Activated B cell treated with CpG ODN at 0.5 μM for 24 hours (primary cell): ENCODE results near the gene CCDC12. TPM values are rescaled to one million over a fixed set of nuclear protein-coding genes. Genes with fewer than 3 reads are reported as not detected.

Experiments used
- ATAC-seq: fragments of 200-7000 bp; cut with Tn5 transposase; one replicate; pipeline ENCODE4 v1.10.0; 2021; ENCODE audit warnings: low read depth, mild to moderate bottlenecking, moderate library complexity
- CTCF ChIA-PET: fragments of 350-600 bp; sonication (Branson Sonifier 250); formaldehyde crosslinking; loops from one replicate; lab custom pipeline; 2021; ENCODE audit warnings: antibody characterized with exemption; lab: Charles Lee
- POLR2A ChIA-PET: fragments of 350-600 bp; sonication (Branson Sonifier 250); formaldehyde crosslinking; loops from one replicate; lab custom pipeline; 2021; ENCODE audit warnings: antibody characterized with exemption; lab: Charles Lee
- DNase-seq: peaks from one replicate; pipeline ENCODE4 v3.0.0; 2022
- H3K27ac Mint-ChIP-seq: one replicate; pipeline ENCODE4 v1.8.0; 2020; ENCODE audit warnings: mixed read lengths
- H3K27me3 Mint-ChIP-seq: one replicate; pipeline ENCODE4 v1.8.0; 2021; ENCODE audit warnings: mixed read lengths
- H3K36me3 Mint-ChIP-seq: one replicate; pipeline ENCODE4 v1.8.0; 2021; ENCODE audit warnings: low read depth, mixed read lengths
- H3K4me1 Mint-ChIP-seq: one replicate; pipeline ENCODE4 v1.8.0; 2021; ENCODE audit warnings: mixed read lengths
- H3K4me3 Mint-ChIP-seq: one replicate; pipeline ENCODE4 v1.8.0; 2020; ENCODE audit warnings: mild to moderate bottlenecking, mixed read lengths
- H3K9me3 Mint-ChIP-seq: one replicate; pipeline ENCODE4 v1.8.0; 2020; ENCODE audit warnings: mixed read lengths
- intact Hi-C: fragments of 100-400 bp; cut with micrococcal nuclease; formaldehyde crosslinking; loops from one replicate; pipeline ENCODE4 v1.15.1; 2024
- total RNA-seq: library from RNA; stranded (reverse); gene quantifications from 2 replicates; pipeline ENCODE4 v1.2.3, GENCODE V29; 2022
- TF ChIP-seq, protein P1 (sequence below): fragments of 200-600 bp; IDR thresholded peaks from one replicate; pipeline ENCODE4 v1.8.0; 2022; ENCODE audit warnings: antibody characterized with exemption, mild to moderate bottlenecking

The CCDC12 gene
- total RNA-seq, 1 donor from 2014 or later: 98.4 TPM

DNA sequence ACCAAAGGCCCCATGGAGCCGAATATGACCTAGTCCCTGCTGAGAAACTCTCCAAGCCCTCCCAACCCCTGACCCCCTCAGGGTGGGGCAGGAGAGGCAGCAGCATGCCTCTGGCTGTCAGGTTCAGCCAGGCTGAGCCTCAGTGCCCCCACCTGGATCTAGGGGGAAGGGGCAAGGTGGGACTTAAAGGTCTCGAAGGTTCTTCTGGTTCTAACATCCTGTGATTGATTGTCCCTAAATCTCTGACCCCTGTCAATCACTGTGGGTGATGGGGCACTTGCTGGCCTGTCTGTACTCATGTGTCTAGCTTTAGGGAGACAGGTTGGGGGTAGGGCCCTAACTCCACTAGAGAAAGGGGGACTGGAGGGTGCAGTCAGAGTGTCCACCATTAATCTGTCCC is 16.7 kb upstream of the CCDC12 start:
- TF ChIP-seq, protein P1, sequence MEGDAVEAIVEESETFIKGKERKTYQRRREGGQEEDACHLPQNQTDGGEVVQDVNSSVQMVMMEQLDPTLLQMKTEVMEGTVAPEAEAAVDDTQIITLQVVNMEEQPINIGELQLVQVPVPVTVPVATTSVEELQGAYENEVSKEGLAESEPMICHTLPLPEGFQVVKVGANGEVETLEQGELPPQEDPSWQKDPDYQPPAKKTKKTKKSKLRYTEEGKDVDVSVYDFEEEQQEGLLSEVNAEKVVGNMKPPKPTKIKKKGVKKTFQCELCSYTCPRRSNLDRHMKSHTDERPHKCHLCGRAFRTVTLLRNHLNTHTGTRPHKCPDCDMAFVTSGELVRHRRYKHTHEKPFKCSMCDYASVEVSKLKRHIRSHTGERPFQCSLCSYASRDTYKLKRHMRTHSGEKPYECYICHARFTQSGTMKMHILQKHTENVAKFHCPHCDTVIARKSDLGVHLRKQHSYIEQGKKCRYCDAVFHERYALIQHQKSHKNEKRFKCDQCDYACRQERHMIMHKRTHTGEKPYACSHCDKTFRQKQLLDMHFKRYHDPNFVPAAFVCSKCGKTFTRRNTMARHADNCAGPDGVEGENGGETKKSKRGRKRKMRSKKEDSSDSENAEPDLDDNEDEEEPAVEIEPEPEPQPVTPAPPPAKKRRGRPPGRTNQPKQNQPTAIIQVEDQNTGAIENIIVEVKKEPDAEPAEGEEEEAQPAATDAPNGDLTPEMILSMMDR: no peak
- Mint-ChIP-seq H3K36me3 (peaks cover 39% of the 10 kb centered on the region), H3K4me3 (no peak overlapping the region), H3K27ac (peak overlapping the region; percentile 30), H3K4me1 (peaks cover 38% of the 10 kb centered on the region), H3K27me3 (no peaks in the 10 kb centered on the region), H3K9me3 (no peaks in the 10 kb centered on the region)
- ATAC-seq (no peak), DNase-seq (no peak)
- intact Hi-C loops: no loop called here
- ChIA-PET POLR2A (interaction anchor here (0.6 to 4.2 kb wide), 6 partner anchors 13 to 67 kb away, joined by 3 to 19 read pairs (median 3); partner anchors contain the start of gene NBEAL2), CTCF (interaction anchor here (1.0 to 1.5 kb wide), 2 partner anchors 70 to 84 kb away, joined by 3 to 6 read pairs; no protein-coding TSS in a partner anchor)

DNA sequence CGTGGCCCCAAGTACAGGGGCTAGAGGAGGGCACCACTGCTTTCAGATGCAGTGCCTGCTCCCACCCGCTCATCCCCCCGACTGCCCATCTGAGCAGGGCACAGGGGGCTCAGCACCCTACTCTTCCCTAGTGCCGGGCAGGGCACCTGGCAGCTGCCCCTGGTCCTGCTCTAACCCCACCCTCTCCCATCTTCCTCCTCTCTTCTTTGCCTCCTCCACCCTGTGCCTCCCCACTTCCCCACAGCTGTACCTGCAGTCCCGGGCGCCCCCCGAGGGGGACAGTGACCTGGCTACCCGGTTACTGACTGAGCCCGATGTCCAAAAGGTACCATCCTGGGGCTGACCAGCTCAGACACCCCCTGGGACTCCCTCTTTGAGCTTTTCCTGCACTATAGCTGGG is 15.7 kb upstream of the CCDC12 start:
- ATAC-seq (no peak), DNase-seq (no peak)
- TF ChIP-seq, protein P1: no peak
- H3K27me3 Mint-ChIP-seq: no peaks in the 10 kb centered on the region
- H3K36me3 Mint-ChIP-seq: peaks cover 33% of the 10 kb centered on the region
- intact Hi-C loops: no loop called here
- H3K4me1 Mint-ChIP-seq: peaks cover 46% of the 10 kb centered on the region
- no peak overlapping the region for H3K4me3 Mint-ChIP-seq
- H3K9me3 Mint-ChIP-seq: no peaks in the 10 kb centered on the region
- CTCF ChIA-PET: interaction anchor here (0.8 to 1.5 kb wide), 2 partner anchors 69 to 82 kb away, joined by 3 to 6 read pairs; no protein-coding TSS in a partner anchor
- POLR2A ChIA-PET: interaction anchor here (0.9 to 6.2 kb wide), 3 partner anchors 12 to 58 kb away, joined by 3 to 35 read pairs (median 19); partner anchors contain the start of genes CCDC12 and NBEAL2
- H3K27ac Mint-ChIP-seq: peak overlapping the region; percentile 18

DNA sequence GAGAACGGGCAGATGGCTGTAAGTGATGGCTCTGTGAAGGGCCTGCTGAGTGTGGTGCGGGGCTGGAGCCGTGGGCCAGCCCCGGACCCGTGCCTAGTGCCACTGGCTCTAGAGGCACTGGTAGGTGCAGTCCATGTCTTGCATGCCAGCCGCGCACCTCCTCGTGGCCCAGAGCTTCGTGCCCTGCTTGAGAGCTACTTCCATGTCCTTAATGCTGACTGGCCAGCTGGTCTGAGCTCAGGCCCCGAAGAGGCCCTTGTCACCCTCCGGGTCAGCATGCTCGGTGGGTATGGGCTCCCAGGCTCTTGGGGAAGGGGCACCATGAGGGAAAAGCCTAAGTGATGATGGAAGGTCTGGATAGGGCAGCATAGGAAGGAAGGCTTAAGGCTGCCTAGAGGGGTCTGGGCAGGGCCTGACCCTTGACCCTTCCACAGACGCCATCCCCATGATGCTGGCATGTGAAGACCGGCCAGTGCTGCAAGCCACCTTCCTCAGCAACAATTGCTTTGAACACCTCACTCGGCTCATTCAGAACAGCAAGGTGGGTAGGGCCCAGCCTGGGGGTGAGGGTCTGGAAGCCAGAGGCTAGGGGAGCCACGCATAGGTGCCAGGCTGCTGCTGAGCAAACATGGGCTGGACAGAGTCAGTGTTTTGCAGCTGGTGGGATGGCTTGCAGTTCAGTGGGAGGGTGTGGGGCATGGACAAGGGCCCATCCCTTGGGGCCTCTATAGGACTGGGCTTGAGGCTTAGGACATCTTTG is 15.0 kb upstream of the CCDC12 start:
- CTCF ChIA-PET: no interaction called here
- POLR2A ChIA-PET: interaction anchor here (1.0 to 6.2 kb wide), 5 partner anchors 12 to 65 kb away, joined by 3 to 35 read pairs (median 5); partner anchors contain the start of genes CCDC12 and NBEAL2
- no peak overlapping the region for H3K4me3 Mint-ChIP-seq
- no peaks in the 10 kb centered on the region for H3K27me3 Mint-ChIP-seq
- intact Hi-C loops: loop anchor here (2.0 kb wide), 1 partner anchor 17 kb away; no protein-coding TSS in a partner anchor
- H3K27ac Mint-ChIP-seq: peak overlapping the region; percentile 93
- peaks cover 33% of the 10 kb centered on the region for H3K36me3 Mint-ChIP-seq
- TF ChIP-seq, protein P1: no peak
- no peak for ATAC-seq
- H3K9me3 Mint-ChIP-seq: no peaks in the 10 kb centered on the region
- peaks cover 49% of the 10 kb centered on the region for H3K4me1 Mint-ChIP-seq
- no peak for DNase-seq

DNA sequence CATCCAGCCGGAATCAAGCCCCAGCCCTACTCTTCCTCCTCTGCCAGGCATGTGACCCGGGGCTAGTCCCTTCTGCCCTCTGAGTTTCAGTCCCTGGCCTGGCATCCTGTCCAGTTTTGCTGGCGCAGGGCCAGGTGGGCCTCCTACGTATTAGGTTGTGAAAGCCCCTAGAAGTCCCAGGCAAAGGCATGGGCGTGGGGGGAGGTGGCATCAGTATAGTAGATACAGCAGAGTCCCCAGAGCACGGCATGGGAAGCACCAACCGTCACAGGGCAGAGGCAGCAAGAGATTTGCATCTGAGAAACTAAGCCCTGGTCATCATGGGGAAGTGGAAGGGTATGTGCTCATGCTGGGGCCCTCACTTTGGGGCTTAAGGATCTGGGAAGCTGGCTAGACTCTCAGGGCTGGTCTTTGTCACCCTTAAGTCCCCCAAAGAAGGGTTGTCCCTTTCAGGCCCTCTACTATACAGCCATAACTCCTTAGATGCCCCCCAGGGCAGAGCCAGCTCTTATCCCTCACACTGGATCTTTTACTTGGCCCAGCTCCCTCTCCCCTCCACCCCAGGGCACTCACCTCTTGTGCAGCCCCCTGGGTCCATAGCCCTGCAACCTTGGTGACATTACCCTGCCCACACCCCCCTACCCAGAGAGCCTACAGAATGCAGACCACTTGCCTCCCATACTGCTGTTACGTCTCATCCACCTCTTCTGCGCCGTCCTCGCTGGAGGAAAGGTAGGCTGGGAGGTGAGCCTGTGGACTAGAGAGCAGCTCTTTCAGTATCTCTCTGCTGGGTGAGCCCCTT is 14.2 kb upstream of the CCDC12 start:
- Mint-ChIP-seq H3K27ac (peak overlapping the region; percentile 93), H3K27me3 (no peaks in the 10 kb centered on the region), H3K4me3 (peak overlapping the region; percentile 58), H3K9me3 (no peaks in the 10 kb centered on the region), H3K36me3 (peaks cover 33% of the 10 kb centered on the region), H3K4me1 (peaks cover 58% of the 10 kb centered on the region)
- intact Hi-C loops: loop anchor here (2.0 kb wide), 1 partner anchor 16 kb away; no protein-coding TSS in a partner anchor
- ATAC-seq: peak; percentile 67
- DNase-seq: no peak
- TF ChIP-seq, protein P1: no peak
- CTCF ChIA-PET: no interaction called here
- POLR2A ChIA-PET: interaction anchor here (0.9 to 6.2 kb wide), 7 partner anchors 11 to 64 kb away, joined by 3 to 35 read pairs (median 4); partner anchors contain the start of genes CCDC12 and NBEAL2
